ENCODE measurements around the gene CNTNAP5. TPM values are rescaled to one million over a fixed set of nuclear protein-coding genes. Genes with fewer than 3 reads are reported as not detected.

Gene CNTNAP5
- total and polyA plus RNA-seq, 2 of the 8 experiments (the other 6 are each of a cell fraction or from before 2014, with no cell fraction given), result 0.11 to 0.76 TPM

- Histone ChIP-seq H3K79me1 (ENCODE audit: low read depth, low read length) (no peaks in the 10 kb centered on the region), H4K8ac (ENCODE audit: extremely low read depth, insufficient read depth, low read length) (no peak overlapping the region), H3K4me3 (ENCODE audit: extremely low read depth in 1 of 4, insufficient read depth in 2 of 4, low read depth in 3 of 4, low read length in 4 of 4) (no peak overlapping the region), H3K9me3 (ENCODE audit: insufficient read depth in 2 of 2, low read depth in 1 of 2, low read length in 1 of 2) (no peaks in the 10 kb centered on the region), H4K91ac (replicated peaks; ENCODE audit: insufficient read length, low read length) (no peak overlapping the region), H3K18ac (ENCODE audit: extremely low read depth, low read length) (no peak overlapping the region; the same call in 1 of the 2 replicates), H3K56ac (replicated peaks; ENCODE audit: insufficient read length, low read depth, low read length) (no peak overlapping the region), H3K14ac (ENCODE audit: insufficient read length) (no peak overlapping the region), H3K79me2 (ENCODE audit: control insufficient read depth in 1 of 2, insufficient read depth in 2 of 2, low read length in 2 of 2) (no peaks in the 10 kb centered on the region), H3K36me3 (ENCODE audit: control insufficient read depth in 2 of 4, insufficient read depth in 4 of 4, low read length in 3 of 4) (no peaks in the 10 kb centered on the region), H2AFZ (ENCODE audit: low read length) (no peak overlapping the region), H4K5ac (ENCODE audit: insufficient read length, low read depth, low read length) (no peak overlapping the region), H3K9ac (replicated peaks in 1 of 4; ENCODE audit: extremely low read depth in 1 of 4, low read depth in 3 of 4, low read length in 3 of 4) (no peak overlapping the region), H2BK120ac (replicated peaks; ENCODE audit: low read depth, low read length) (no peak overlapping the region), H2BK12ac (ENCODE audit: low read depth, low read length) (no peak overlapping the region), H2AK5ac (ENCODE audit: low read depth, low read length) (no peak overlapping the region), H3K4ac (replicated peaks; ENCODE audit: insufficient read length, low read depth, low read length) (no peak overlapping the region), H2BK5ac (ENCODE audit: low read depth, low read length) (no peak overlapping the region), H2BK15ac (ENCODE audit: low read length) (no peak overlapping the region), H3K27me3 (replicated peaks in 1 of 4; ENCODE audit: control insufficient read depth in 3 of 4, extremely low read depth in 1 of 4, insufficient read depth in 3 of 4, low read length in 3 of 4) (no peaks in the 10 kb centered on the region), H3K23ac (ENCODE audit: insufficient read length) (no peak overlapping the region), H3K4me2 (ENCODE audit: insufficient read depth in 1 of 2, low read depth in 2 of 2, low read length in 2 of 2) (no peak overlapping the region), H2BK20ac (ENCODE audit: low read length) (no peak overlapping the region), H3K27ac (ENCODE audit: low read depth, low read length) (no peak overlapping the region), H4K20me1 (replicated peaks in 1 of 2; ENCODE audit: control insufficient read depth in 1 of 2, insufficient read depth in 2 of 2, low read length in 2 of 2) (no peaks in the 10 kb centered on the region), H3K4me1 (replicated peaks in 1 of 4; ENCODE audit: control insufficient read depth in 3 of 4, insufficient read depth in 4 of 4, low read length in 3 of 4) (no peaks in the 10 kb centered on the region), H3K23me2 (ENCODE audit: low read depth, low read length) (no peaks in the 10 kb centered on the region)
- no peak for FAIRE-seq
- DNase-seq (ENCODE audit: low read depth in 1 of 2, low spot score in 2 of 2), result no peak
- 96% methylated on average over 2 of the region's 2 CpGs; no CpG with 5 or more reads in 1 of the 2 experiments for WGBS, 2 experiments (ENCODE audit: extremely low coverage in 1 of 2, insufficient coverage in 1 of 2, insufficient read length in 1 of 2, insufficient replicate concordance in 2 of 2, low coverage in 1 of 2, low lambda C conversion rate in 2 of 2, missing lambda C conversion rate in 1 of 2)
- POLR2A ChIA-PET (ENCODE audit: partially characterized antibody), result no interaction called here
- TF ChIP-seq KDM4A (IDR thresholded peaks at IDR 0.05; ENCODE audit: low read depth, low read length, severe bottlenecking) (no peak), BRCA1 (IDR thresholded peaks at IDR 0.05; ENCODE audit: low read depth, low read length) (no peak), TAF1 (IDR thresholded peaks at IDR 0.05; ENCODE audit: low read depth, low read length) (no peak), ZNF274 (IDR thresholded peaks at IDR 0.05; ENCODE audit: borderline replicate concordance, extremely low read depth, low read length) (no peak), CBX5 (IDR thresholded peaks at IDR 0.05; ENCODE audit: low read depth, low read length) (no peak), KDM5A (IDR thresholded peaks at IDR 0.05; ENCODE audit: low read length) (no peak), TAF7 (optimal IDR thresholded peaks at IDR 0.05; ENCODE audit: borderline replicate concordance, low read depth, low read length) (no peak), SP4 (IDR thresholded peaks at IDR 0.05; ENCODE audit: low read length) (no peak), FOSL1 (IDR thresholded peaks at IDR 0.05; ENCODE audit: insufficient read depth, low read depth, low read length) (no peak), PHF8 (conservative IDR thresholded peaks at IDR 0.05; ENCODE audit: low read depth, low read length) (no peak)
- TF ChIP-seq, protein P1, sequence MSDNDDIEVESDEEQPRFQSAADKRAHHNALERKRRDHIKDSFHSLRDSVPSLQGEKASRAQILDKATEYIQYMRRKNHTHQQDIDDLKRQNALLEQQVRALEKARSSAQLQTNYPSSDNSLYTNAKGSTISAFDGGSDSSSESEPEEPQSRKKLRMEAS (IDR thresholded peaks at IDR 0.05), result no peak
- CTCF ChIA-PET (ENCODE audit: partially characterized antibody), result no interaction called here
Observed at GRCh38 chr2:124908411-124908810, 883.3 kb downstream of the CNTNAP5 start.

Data from H1 (cell line).